Stimulated activated CD8-positive, alpha-beta memory T cell treated with anti-CD3 and anti-CD28 coated beads, Interleukin-4, amount 100 ng/mL, for 4 hours (primary cell): Measurements from ENCODE around the gene TRAFD1.

Source experiments
- DNase-seq, 2 donors: peaks; one replicate each; pipeline ENCODE4 v3.0.0-alpha.2; 2020; ENCODE audit warnings: low read depth in 2 of 2, low spot score in 1 of 2

TRAFD1 gene

GRCh38 chr12:112115259-112116045, 9.9 kb upstream of the TRAFD1 start:
- DNase-seq = no peak

GRCh38 chr12:112116232-112117060, 8.9 kb upstream of the TRAFD1 start:
- DNase-seq = no peak

GRCh38 chr12:112117685-112118084, 7.7 kb upstream of the TRAFD1 start:
- DNase-seq = no peak

- DNase-seq = no peak
Observed at GRCh38 chr12:112121780-112122565, 3.4 kb upstream of the TRAFD1 start.

GRCh38 chr12:112122823-112123690, 2.3 kb upstream of the TRAFD1 start:
- DNase-seq = no peak

- DNase-seq = no peak
Observed at GRCh38 chr12:112124918-112125249, 476 bp upstream of the TRAFD1 start.

GRCh38 chr12:112126000-112126438, 659 bp downstream of the TRAFD1 start:
- DNase-seq = no peak

- no peak for DNase-seq
Observed at GRCh38 chr12:112126911-112127310, 1.6 kb downstream of the TRAFD1 start.

- no peak for DNase-seq
Observed at GRCh38 chr12:112130441-112130998, 5.2 kb downstream of the TRAFD1 start.

- no peak for DNase-seq
Observed at GRCh38 chr12:112131686-112132085, 6.3 kb downstream of the TRAFD1 start.

- DNase-seq = no peak
Observed at GRCh38 chr12:112133418-112133817, 8.1 kb downstream of the TRAFD1 start.

GRCh38 chr12:112134731-112135130, 9.4 kb downstream of the TRAFD1 start:
- DNase-seq = no peak

GRCh38 chr12:112140728-112141127, 15.4 kb downstream of the TRAFD1 start:
- no peak for DNase-seq

GRCh38 chr12:112146123-112146522, 20.8 kb downstream of the TRAFD1 start:
- no peak for DNase-seq

- no peak for DNase-seq
Observed at GRCh38 chr12:112148031-112148513, 22.7 kb downstream of the TRAFD1 start.

- DNase-seq = no peak
Observed at GRCh38 chr12:112149596-112149995, 24.2 kb downstream of the TRAFD1 start.

- DNase-seq = no peak
Observed at GRCh38 chr12:112151766-112152541, 26.6 kb downstream of the TRAFD1 start.

GRCh38 chr12:112153181-112153892, 28.0 kb downstream of the TRAFD1 start:
- DNase-seq = no peak

GRCh38 chr12:112153893-112154219, 28.5 kb downstream of the TRAFD1 start:
- DNase-seq = no peak
